ENCODE results near the gene MMD2.

- TF ChIP-seq CREB1 (IDR thresholded peaks at IDR 0.05; ENCODE audit: low read depth) (no peak), NFIC (IDR thresholded peaks at IDR 0.05) (no peak), REST (IDR thresholded peaks at IDR 0.05; ENCODE audit: low read depth) (no peak), TCF12 (IDR thresholded peaks at IDR 0.05; ENCODE audit: low read depth) (no peak), EP300 (IDR thresholded peaks at IDR 0.05; ENCODE audit: borderline replicate concordance) (no peak), RAD21 (IDR thresholded peaks at IDR 0.05; ENCODE audit: low read depth) (no peak), CEBPB (IDR thresholded peaks at IDR 0.05) (no peak), TEAD4 (IDR thresholded peaks at IDR 0.05) (no peak), USF1 (IDR thresholded peaks at IDR 0.05) (no peak), TAF1 (IDR thresholded peaks at IDR 0.05; ENCODE audit: low read depth) (no peak), MAX (IDR thresholded peaks at IDR 0.05) (no peak), FOXM1 (IDR thresholded peaks at IDR 0.05; ENCODE audit: borderline replicate concordance, low read depth) (no peak), EGR1 (IDR thresholded peaks at IDR 0.05) (no peak)
Measured at GRCh38 chr7:4999369-4999950, 40.5 kb upstream of the MMD2 start.
